ENCODE results near the gene LRRC15.
A peak's percentile ranks its signal among the peaks of the same experiment; 100 is the strongest.

Gene LRRC15

DNA sequence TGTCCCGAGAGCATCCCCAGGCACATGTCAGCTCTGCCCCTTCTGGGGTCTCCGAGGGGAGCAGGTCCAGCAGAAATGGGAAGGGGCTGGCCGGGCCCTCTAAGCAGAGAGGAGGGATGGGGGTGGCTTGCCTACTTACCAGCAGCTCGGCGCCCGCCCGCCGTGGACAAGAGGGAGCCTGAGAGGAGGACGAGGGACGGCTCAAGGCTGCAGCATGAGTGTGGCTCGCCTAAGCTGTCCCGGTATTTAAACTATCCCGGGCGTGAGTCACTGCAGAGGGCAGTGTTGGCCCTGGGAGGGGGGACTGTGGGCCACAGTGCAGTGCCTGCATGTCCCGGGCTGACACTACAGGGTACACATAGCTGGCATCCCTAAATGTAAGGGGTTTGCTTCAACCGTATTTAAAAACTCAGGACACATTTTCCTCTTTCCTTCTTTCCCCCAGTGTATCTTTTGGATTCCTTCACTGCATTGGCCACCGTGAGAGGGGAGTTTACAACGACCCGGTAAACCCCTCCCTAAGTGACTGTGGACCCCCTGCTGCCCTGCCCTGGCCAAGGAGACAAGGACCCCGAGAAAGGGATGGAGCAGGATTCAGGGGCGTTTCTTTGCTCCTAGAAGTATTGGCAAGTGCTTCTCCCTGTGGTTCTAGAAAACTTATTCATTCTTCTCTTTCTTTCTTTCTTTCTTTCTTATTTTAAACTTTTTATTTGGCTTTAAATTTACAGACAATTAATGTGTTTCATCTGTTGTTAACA is at the start of gene LRRC15:
Gene LRRC15, minus strand, starts transcription at position 222 of the 758 bp plus-strand sequence. CDS start 8,700 bp downstream, outside the sequence.
- H3K9me3 ChIP-seq (ENCODE audit: low read length), result no peaks in the 10 kb centered on the region
- H3K4me3 ChIP-seq (ENCODE audit: low read depth in 1 of 2, low read length in 2 of 2), result no peak within 1 kb of the TSS
- no peak within 1 kb of the TSS for H3K27ac ChIP-seq (ENCODE audit: low read depth, low read length)
- no peak within 1 kb of the TSS for H3K9ac ChIP-seq (ENCODE audit: low read length)
- peaks cover 0 to 8% of the 10 kb centered on the region in 2 donors for H3K27me3 ChIP-seq (ENCODE audit: control insufficient read depth in 1 of 2, insufficient read depth in 2 of 2, low read length in 2 of 2)
- peaks cover 2% of the 10 kb centered on the region for H3K4me1 ChIP-seq (ENCODE audit: insufficient read depth, low read length)
- H3K36me3 ChIP-seq (ENCODE audit: insufficient read depth, low read length), result no peaks in the 10 kb centered on the region

DNA sequence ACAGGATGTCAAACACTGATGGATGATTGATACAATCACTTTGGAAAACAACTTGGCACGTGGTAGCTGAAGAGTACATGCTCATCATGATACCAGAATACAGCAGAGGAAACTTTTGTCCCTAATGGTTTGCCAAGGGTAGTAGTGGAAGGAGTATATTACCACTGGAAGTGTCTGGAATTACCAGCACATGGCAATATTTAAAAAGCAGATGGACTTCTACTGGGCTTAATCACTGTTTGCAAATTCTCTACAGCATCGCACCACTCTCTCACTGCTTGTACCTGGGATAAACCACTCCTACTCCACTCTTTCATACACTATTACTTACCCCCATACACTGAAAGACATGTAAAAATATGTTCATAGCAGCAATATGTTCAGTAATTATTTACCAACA is 49.1 kb upstream of the LRRC15 start:
- H3K27ac ChIP-seq (ENCODE audit: low read depth, low read length), result no peak overlapping the region
- H3K9ac ChIP-seq (ENCODE audit: low read length), result no peak overlapping the region
- H3K36me3 ChIP-seq (ENCODE audit: insufficient read depth, low read length), result peaks cover 10% of the 10 kb centered on the region
- H3K4me1 ChIP-seq (ENCODE audit: insufficient read depth, low read length), result no peaks in the 10 kb centered on the region
- H3K9me3 ChIP-seq (ENCODE audit: low read length), result no peaks in the 10 kb centered on the region
- H3K27me3 ChIP-seq (ENCODE audit: control insufficient read depth in 1 of 2, insufficient read depth in 2 of 2, low read length in 2 of 2), result no peaks in the 10 kb centered on the region
- H3K4me3 ChIP-seq (ENCODE audit: low read depth in 1 of 2, low read length in 2 of 2), result no peak overlapping the region

DNA sequence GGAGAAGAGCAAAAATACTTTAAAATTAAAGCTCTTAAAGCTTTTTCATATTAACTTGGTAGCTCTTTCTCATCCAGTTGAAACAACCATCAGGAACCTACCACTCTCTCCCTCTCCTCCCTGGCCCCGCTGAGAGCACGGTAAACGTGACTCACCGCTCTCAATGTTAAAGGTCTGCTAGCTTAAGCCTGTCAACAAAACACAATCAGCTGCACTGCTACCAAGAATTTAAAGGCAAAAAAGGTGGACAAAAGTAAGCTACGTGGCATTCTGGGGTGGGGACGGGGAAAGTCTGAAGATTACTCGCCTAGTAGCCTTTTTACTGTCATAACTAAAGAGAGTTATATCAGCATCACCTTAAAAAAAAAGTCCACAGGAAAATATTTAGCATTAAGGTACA is 37.9 kb upstream of the LRRC15 start:
- Histone ChIP-seq H3K9me3 (ENCODE audit: low read length) (no peaks in the 10 kb centered on the region), H3K9ac (ENCODE audit: low read length) (no peak overlapping the region), H3K36me3 (ENCODE audit: insufficient read depth, low read length) (peaks cover 10% of the 10 kb centered on the region), H3K27ac (ENCODE audit: low read depth, low read length) (no peak overlapping the region), H3K27me3 (ENCODE audit: control insufficient read depth in 1 of 2, insufficient read depth in 2 of 2, low read length in 2 of 2) (no peaks in the 10 kb centered on the region), H3K4me1 (ENCODE audit: insufficient read depth, low read length) (no peaks in the 10 kb centered on the region), H3K4me3 (ENCODE audit: low read depth in 1 of 2, low read length in 2 of 2) (no peak overlapping the region)

DNA sequence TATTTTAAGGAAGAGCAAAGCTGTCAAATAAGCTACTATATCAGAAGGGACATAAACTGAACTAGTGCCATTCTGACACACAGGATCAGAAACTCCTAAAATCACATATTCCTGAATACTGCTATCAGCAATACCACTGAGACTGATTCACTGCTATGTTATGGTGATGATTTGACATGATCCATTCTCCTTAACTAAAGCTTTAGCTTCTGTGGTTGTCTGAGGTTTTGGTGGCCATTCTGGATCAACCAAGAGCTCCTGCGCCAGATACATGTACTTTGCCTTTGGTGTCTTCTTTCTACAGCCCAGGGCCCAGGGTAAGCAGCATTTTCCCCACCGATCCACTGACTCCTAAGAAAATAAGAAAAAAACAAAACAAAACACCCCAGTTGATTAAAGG is 36.2 kb upstream of the LRRC15 start:
- no peaks in the 10 kb centered on the region for H3K9me3 ChIP-seq (ENCODE audit: low read length)
- H3K9ac ChIP-seq (ENCODE audit: low read length), result no peak overlapping the region
- H3K4me1 ChIP-seq (ENCODE audit: insufficient read depth, low read length), result no peaks in the 10 kb centered on the region
- H3K4me3 ChIP-seq (ENCODE audit: low read depth in 1 of 2, low read length in 2 of 2), result no peak overlapping the region
- peaks cover 10% of the 10 kb centered on the region for H3K36me3 ChIP-seq (ENCODE audit: insufficient read depth, low read length)
- no peaks in the 10 kb centered on the region for H3K27me3 ChIP-seq (ENCODE audit: control insufficient read depth in 1 of 2, insufficient read depth in 2 of 2, low read length in 2 of 2)
- H3K27ac ChIP-seq (ENCODE audit: low read depth, low read length), result no peak overlapping the region

DNA sequence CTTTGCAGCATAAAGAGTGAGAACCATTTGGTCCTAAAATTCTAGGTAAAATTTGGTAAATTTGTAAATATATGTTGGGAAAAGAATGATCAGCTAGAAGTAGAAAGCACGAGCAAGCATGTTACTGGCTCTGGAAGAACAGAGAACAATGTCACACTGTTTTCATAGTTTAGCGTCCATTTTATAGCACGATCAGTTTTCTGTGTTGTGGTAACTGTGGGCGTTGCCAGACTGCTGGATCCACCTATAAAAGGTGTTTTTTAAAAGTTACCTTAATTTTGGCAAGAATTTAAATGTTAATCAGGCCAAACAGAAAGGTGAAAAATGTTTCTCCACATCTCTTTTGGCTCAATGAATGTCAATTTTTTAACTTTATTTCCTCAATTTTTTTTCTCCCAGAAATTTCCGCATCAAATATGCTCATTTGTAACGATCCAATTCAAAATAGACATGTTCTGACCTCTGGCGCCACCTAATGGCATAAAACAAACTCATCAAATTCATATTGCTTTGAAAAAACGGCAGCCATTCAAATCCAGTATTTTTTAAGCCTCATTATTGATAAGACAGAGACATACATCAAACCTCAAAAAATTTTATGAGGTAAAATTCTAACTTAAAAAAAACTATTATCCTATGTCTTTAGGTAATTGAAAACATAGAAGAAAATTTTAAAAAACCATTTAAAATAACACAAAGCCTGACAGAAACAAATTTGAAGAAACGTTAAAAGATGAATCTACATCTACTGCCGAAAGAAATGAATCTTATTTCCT is 35.0 kb upstream of the LRRC15 start:
- Histone ChIP-seq H3K9me3 (ENCODE audit: low read length) (no peaks in the 10 kb centered on the region), H3K36me3 (ENCODE audit: insufficient read depth, low read length) (peaks cover 10% of the 10 kb centered on the region), H3K4me1 (ENCODE audit: insufficient read depth, low read length) (no peaks in the 10 kb centered on the region), H3K9ac (ENCODE audit: low read length) (no peak overlapping the region), H3K27ac (ENCODE audit: low read depth, low read length) (no peak overlapping the region), H3K27me3 (ENCODE audit: control insufficient read depth in 1 of 2, insufficient read depth in 2 of 2, low read length in 2 of 2) (peaks cover 0 to 4% of the 10 kb centered on the region in 2 donors), H3K4me3 (ENCODE audit: low read depth in 1 of 2, low read length in 2 of 2) (no peak overlapping the region)

DNA sequence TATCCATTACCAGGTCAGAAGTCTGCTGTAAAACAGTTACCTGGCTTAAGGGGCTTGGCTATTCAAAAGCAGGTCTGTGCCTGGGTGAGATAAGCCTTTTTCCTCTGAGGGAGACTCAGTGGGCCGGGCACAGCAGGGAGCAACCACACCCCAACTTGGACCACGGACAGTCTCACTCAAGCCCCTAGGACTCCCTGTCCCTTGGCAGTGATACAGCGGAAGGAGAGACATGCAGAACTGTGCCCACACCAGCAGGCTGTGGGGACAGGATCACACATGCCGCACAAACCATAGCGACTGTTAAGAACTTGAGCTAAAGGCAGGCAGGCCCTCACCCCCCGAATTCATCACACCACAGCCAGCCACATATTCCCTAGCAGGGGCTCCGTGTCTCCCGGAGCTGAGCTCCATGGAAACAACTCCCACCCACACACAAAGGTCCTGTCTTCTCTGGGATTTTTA is 32.4 kb upstream of the LRRC15 start:
- H3K36me3 ChIP-seq (ENCODE audit: insufficient read depth, low read length), result peaks cover 10% of the 10 kb centered on the region
- no peak overlapping the region for H3K9ac ChIP-seq (ENCODE audit: low read length)
- no peak overlapping the region for H3K27ac ChIP-seq (ENCODE audit: low read depth, low read length)
- H3K4me1 ChIP-seq (ENCODE audit: insufficient read depth, low read length), result peaks cover 10% of the 10 kb centered on the region
- no peaks in the 10 kb centered on the region for H3K9me3 ChIP-seq (ENCODE audit: low read length)
- H3K27me3 ChIP-seq (ENCODE audit: control insufficient read depth in 1 of 2, insufficient read depth in 2 of 2, low read length in 2 of 2), result peaks cover 7 to 16% of the 10 kb centered on the region in 2 donors
- H3K4me3 ChIP-seq (ENCODE audit: low read depth in 1 of 2, low read length in 2 of 2), result no peak overlapping the region

DNA sequence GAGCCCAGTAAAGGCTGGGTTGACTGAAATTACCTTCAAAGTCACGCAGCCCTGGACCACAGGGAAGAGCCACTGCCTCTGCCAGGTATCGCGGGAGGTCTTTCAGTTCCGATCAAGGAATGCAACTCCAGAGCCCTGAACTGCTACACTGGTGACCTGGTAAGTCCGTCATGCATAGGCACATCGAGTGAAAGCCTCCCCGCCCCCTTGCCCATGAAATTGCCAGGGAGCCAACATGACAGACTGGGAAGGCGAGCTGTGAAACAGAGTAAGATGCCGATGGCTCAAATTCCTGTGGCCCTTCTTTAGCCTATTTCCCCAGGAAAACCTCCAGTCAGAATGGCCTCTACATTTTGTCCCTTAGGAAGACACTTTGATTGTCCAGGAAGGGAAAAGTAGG is 31.8 kb upstream of the LRRC15 start:
- Histone ChIP-seq H3K9ac (ENCODE audit: low read length) (no peak overlapping the region), H3K27me3 (ENCODE audit: control insufficient read depth in 1 of 2, insufficient read depth in 2 of 2, low read length in 2 of 2) (peaks cover 7 to 20% of the 10 kb centered on the region in 2 donors), H3K9me3 (ENCODE audit: low read length) (no peaks in the 10 kb centered on the region), H3K36me3 (ENCODE audit: insufficient read depth, low read length) (peaks cover 10% of the 10 kb centered on the region), H3K4me1 (ENCODE audit: insufficient read depth, low read length) (peaks cover 10% of the 10 kb centered on the region), H3K4me3 (ENCODE audit: low read depth in 1 of 2, low read length in 2 of 2) (no peak overlapping the region), H3K27ac (ENCODE audit: low read depth, low read length) (no peak overlapping the region)

DNA sequence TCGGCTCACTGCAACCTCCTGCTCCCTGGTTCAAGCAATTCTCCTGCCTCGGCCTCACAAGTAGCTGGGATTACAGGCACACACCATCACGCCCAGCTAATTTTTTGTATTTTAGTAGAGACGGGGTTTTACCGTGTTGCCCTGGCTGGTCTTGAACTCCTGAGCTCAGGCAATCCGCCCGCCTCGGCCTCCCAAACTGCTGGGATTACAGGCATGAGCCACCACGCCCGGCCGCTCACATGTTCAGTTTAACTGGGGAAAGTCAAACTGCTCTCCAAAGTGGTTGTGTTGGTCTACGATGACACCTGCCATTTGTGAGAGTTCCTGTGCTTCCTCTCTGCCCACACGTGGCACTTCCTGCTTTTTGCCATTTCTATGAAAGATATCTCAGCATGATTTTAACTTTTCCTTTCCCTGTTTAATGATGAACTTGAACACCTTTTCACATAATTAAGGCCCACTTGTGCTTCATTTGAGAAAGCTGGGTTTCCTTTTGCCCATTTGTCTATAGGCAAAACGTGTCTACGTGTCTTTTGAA is 30.4 kb upstream of the LRRC15 start:
- H3K4me1 ChIP-seq (ENCODE audit: insufficient read depth, low read length), result peaks cover 10% of the 10 kb centered on the region
- H3K27ac ChIP-seq (ENCODE audit: low read depth, low read length), result no peak overlapping the region
- H3K27me3 ChIP-seq (ENCODE audit: control insufficient read depth in 1 of 2, insufficient read depth in 2 of 2, low read length in 2 of 2), result peaks cover 7 to 20% of the 10 kb centered on the region in 2 donors
- no peak overlapping the region for H3K9ac ChIP-seq (ENCODE audit: low read length)
- no peaks in the 10 kb centered on the region for H3K9me3 ChIP-seq (ENCODE audit: low read length)
- no peaks in the 10 kb centered on the region for H3K36me3 ChIP-seq (ENCODE audit: insufficient read depth, low read length)
- no peak overlapping the region for H3K4me3 ChIP-seq (ENCODE audit: low read depth in 1 of 2, low read length in 2 of 2)

DNA sequence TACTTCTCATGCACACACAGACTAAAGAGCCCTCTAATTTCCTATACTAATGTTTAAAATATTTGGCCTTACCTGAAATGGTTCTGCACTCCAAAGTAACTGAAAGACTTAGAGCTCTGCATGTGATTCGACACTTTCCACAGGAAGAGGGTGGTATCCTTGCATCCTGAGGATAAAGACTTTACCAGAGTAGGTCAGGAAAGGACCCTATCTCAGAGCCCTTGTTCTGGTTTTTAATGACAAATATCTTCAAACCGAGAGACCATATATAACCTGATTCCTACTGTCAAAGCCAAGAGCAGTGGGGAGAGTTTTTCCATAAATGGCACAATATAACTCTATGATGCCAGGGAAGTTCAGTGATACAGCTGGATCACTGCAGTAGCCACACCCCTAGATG is 29.6 kb upstream of the LRRC15 start, which contains the start of gene GP5:
Gene GP5, minus strand, starts transcription at position 101 of the 400 bp plus-strand sequence. CDS start 984 bp downstream, outside the sequence.
- Histone ChIP-seq H3K9me3 (ENCODE audit: low read length) (no peaks in the 10 kb centered on the region), H3K27ac (ENCODE audit: low read depth, low read length) (no peak within 1 kb of the TSS), H3K9ac (ENCODE audit: low read length) (no peak within 1 kb of the TSS), H3K4me1 (ENCODE audit: insufficient read depth, low read length) (peaks cover 10% of the 10 kb centered on the region), H3K27me3 (ENCODE audit: control insufficient read depth in 1 of 2, insufficient read depth in 2 of 2, low read length in 2 of 2) (peaks cover 7 to 20% of the 10 kb centered on the region in 2 donors), H3K4me3 (ENCODE audit: low read depth in 1 of 2, low read length in 2 of 2) (peak within 1 kb of the TSS; percentile 26 to 55), H3K36me3 (ENCODE audit: insufficient read depth, low read length) (no peaks in the 10 kb centered on the region)

DNA sequence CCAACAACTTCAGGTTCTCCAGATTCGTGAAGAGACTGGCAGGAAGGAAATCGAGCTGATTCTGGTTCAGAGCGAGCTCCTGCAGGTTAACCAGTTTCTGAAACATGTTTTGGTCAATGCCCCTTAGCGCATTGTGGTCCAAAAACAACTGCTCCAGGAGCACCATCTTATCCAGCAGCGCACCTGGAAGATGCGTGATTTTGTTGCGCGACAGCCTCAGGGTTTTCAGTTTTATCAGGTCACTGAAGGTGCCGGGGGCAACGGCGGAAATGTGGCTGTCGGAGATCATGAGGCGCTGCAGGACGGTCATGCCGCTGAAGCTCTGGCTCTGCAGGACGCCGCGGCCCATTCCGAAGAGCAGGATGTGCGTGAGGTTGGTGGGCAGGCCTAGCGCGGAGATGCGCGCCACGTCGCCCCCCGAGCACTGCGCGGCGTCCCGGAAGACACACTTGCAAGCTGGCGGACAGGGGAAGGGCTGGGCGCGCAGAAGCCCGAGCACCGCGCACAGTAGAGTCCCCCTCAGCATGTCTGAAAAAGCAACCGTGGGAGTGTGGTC is 28.3 kb upstream of the LRRC15 start:
- Histone ChIP-seq H3K4me1 (ENCODE audit: insufficient read depth, low read length) (peaks cover 10% of the 10 kb centered on the region), H3K27ac (ENCODE audit: low read depth, low read length) (no peak overlapping the region), H3K9ac (ENCODE audit: low read length) (no peak overlapping the region), H3K4me3 (ENCODE audit: low read depth in 1 of 2, low read length in 2 of 2) (peak overlapping the region; percentile 26 to 55), H3K27me3 (ENCODE audit: control insufficient read depth in 1 of 2, insufficient read depth in 2 of 2, low read length in 2 of 2) (peaks cover 7 to 20% of the 10 kb centered on the region in 2 donors), H3K36me3 (ENCODE audit: insufficient read depth, low read length) (no peaks in the 10 kb centered on the region), H3K9me3 (ENCODE audit: low read length) (no peaks in the 10 kb centered on the region)

Data from muscle layer of colon (tissue), 2 donors.